IPS-18a (cell line): ENCODE data around the gene SLC4A1.

Source experiments
- H3K27ac ChIP-seq: one replicate; pipeline ENCODE4 v1.5.1; 2013; ENCODE audit warnings: low read length
- H3K27me3 ChIP-seq: one replicate; pipeline ENCODE4 v1.6.1; 2013; ENCODE audit warnings: mild to moderate bottlenecking, low read length; ENCODE audit not compliant: control insufficient read depth, insufficient read depth
- H3K36me3 ChIP-seq: one replicate; pipeline ENCODE4 v1.6.1; 2013; ENCODE audit warnings: low read depth, low read length; ENCODE audit not compliant: control insufficient read depth
- H3K4me1 ChIP-seq: one replicate; pipeline ENCODE4 v1.6.1; 2013; ENCODE audit warnings: low read depth, low read length; ENCODE audit not compliant: control insufficient read depth
- H3K4me3 ChIP-seq: one replicate; pipeline ENCODE4 v1.5.1; 2013; ENCODE audit warnings: low read length
- H3K9ac ChIP-seq: one replicate; pipeline ENCODE4 v1.6.1; 2013; ENCODE audit warnings: mild to moderate bottlenecking, low read length, moderate library complexity
- H3K9me3 ChIP-seq: one replicate; pipeline ENCODE4 v1.6.1; 2013; ENCODE audit warnings: low read depth, low read length; ENCODE audit not compliant: control insufficient read depth

Gene SLC4A1

GRCh38 chr17:44266402-44267164, 1.4 kb downstream of the SLC4A1 start:
- Histone ChIP-seq H3K27ac (no peak overlapping the region), H3K4me1 (no peaks in the 10 kb centered on the region), H3K9me3 (no peaks in the 10 kb centered on the region), H3K4me3 (no peak overlapping the region), H3K9ac (no peak overlapping the region), H3K27me3 (no peaks in the 10 kb centered on the region), H3K36me3 (no peaks in the 10 kb centered on the region)

- Histone ChIP-seq H3K36me3 (no peaks in the 10 kb centered on the region), H3K4me3 (no peak overlapping the region), H3K27me3 (no peaks in the 10 kb centered on the region), H3K9me3 (no peaks in the 10 kb centered on the region), H3K9ac (no peak overlapping the region), H3K4me1 (no peaks in the 10 kb centered on the region), H3K27ac (no peak overlapping the region)
These were observed 4.5 kb downstream of the SLC4A1 start for GRCh38 chr17:44263345-44263902.

DNA sequence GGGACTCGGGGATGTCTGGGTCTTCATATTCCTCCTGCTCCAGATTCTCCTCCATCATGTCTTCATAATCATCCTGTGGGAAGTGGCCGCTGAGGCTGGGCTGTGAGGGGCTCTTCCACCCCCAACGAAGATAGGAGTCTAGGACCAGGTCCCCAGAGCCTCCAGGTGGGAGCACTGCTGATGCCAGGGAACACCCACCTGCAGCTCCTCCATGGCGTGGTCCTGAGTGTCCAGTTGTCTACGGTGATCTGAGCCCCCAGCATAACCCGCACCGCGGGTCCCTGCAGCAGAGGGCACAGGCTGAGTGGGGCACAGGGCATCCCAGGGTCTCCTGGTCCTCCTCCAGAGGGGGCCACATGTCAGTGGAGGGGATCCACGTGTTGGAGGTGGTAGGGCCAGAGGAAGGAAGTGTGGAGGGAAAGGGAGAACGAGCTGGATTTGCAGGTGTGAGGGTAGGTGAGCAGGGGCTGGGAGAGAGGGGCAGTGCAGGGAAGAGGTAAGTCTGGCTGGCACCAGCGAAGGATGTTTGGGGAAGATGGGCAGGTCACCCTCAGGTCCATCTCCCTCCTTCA, 5.2 kb downstream of the SLC4A1 start:
- Histone ChIP-seq H3K9ac (no peak overlapping the region), H3K9me3 (no peaks in the 10 kb centered on the region), H3K4me1 (no peaks in the 10 kb centered on the region), H3K27me3 (no peaks in the 10 kb centered on the region), H3K27ac (no peak overlapping the region), H3K36me3 (no peaks in the 10 kb centered on the region), H3K4me3 (no peak overlapping the region)

DNA sequence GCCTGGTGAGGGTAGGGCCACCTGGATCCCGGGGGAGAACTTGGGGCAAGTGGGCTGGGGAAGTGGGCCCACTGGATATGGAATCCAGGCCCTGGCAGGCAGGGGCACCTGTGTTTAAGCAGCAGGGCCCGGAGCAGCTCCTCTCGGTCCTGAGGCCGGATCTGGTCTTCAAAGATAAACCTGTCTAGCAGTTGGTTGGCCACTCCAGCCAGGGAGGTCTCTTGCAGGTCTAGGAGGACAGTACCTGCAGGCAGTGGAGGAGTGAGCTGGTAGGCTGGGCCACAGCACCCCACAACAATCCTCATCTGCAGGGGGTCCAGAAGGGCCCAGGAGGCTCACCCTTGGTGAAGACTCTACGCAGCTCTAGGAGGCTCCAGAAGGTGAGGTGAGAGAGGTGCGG, 7.6 kb downstream of the SLC4A1 start:
- no peaks in the 10 kb centered on the region for H3K27me3 ChIP-seq

DNA sequence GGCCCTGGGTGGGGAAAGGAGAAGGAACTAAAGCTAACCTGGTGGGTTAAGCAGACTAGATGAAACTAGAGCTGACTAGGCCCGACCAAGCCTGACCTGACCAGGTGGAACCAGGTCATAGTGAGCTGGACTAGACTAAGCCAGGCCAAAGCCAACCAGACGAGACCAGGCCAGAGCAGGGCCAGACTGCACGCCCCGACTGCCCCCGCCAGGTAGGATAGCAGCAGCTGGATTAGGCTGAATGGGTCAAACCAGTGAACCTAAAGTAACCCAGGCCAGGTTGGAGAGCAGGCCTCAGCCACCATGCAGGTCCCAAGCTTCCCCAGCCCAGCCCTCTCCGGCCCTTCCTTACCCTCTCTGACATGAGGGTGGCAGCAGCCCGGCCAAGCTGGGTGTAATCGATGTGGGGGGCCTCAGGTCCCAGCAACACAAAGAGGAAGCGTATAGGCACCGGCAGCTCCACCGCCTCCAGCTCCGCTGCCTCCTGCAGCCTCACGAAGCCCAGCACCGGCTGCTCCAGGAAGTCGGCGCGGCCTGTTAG, 9.1 kb downstream of the SLC4A1 start:
- H3K9ac ChIP-seq = no peak overlapping the region
- H3K4me1 ChIP-seq = no peaks in the 10 kb centered on the region
- no peaks in the 10 kb centered on the region for H3K9me3 ChIP-seq
- H3K27ac ChIP-seq = no peak overlapping the region
- H3K27me3 ChIP-seq = no peaks in the 10 kb centered on the region
- no peaks in the 10 kb centered on the region for H3K36me3 ChIP-seq
- no peak overlapping the region for H3K4me3 ChIP-seq

More for the DNA sequence above, 7.6 kb downstream of the SLC4A1 start:
- Histone ChIP-seq H3K4me1 (no peaks in the 10 kb centered on the region), H3K27ac (no peak overlapping the region), H3K4me3 (no peak overlapping the region), H3K36me3 (no peaks in the 10 kb centered on the region), H3K9me3 (no peaks in the 10 kb centered on the region), H3K9ac (no peak overlapping the region)

GRCh38 chr17:44257815-44258760, 9.8 kb downstream of the SLC4A1 start:
- Histone ChIP-seq H3K27me3 (no peaks in the 10 kb centered on the region), H3K4me1 (no peaks in the 10 kb centered on the region), H3K36me3 (no peaks in the 10 kb centered on the region), H3K9me3 (no peaks in the 10 kb centered on the region), H3K9ac (no peak overlapping the region), H3K27ac (no peak overlapping the region), H3K4me3 (no peak overlapping the region)

GRCh38 chr17:44256671-44257070, 11.3 kb downstream of the SLC4A1 start:
- H3K36me3 ChIP-seq = no peaks in the 10 kb centered on the region
- H3K27me3 ChIP-seq = no peaks in the 10 kb centered on the region
- H3K4me3 ChIP-seq = no peak overlapping the region

GRCh38 chr17:44255915-44256314, 12.0 kb downstream of the SLC4A1 start:
- Histone ChIP-seq H3K36me3 (no peaks in the 10 kb centered on the region), H3K9me3 (no peaks in the 10 kb centered on the region), H3K4me1 (no peaks in the 10 kb centered on the region), H3K27me3 (no peaks in the 10 kb centered on the region), H3K9ac (no peak overlapping the region), H3K27ac (no peak overlapping the region), H3K4me3 (no peak overlapping the region)

More at GRCh38 chr17:44256671-44257070, 11.3 kb downstream of the SLC4A1 start:
- H3K27ac ChIP-seq = no peak overlapping the region
- H3K9me3 ChIP-seq = no peaks in the 10 kb centered on the region
- no peak overlapping the region for H3K9ac ChIP-seq
- no peaks in the 10 kb centered on the region for H3K4me1 ChIP-seq

DNA sequence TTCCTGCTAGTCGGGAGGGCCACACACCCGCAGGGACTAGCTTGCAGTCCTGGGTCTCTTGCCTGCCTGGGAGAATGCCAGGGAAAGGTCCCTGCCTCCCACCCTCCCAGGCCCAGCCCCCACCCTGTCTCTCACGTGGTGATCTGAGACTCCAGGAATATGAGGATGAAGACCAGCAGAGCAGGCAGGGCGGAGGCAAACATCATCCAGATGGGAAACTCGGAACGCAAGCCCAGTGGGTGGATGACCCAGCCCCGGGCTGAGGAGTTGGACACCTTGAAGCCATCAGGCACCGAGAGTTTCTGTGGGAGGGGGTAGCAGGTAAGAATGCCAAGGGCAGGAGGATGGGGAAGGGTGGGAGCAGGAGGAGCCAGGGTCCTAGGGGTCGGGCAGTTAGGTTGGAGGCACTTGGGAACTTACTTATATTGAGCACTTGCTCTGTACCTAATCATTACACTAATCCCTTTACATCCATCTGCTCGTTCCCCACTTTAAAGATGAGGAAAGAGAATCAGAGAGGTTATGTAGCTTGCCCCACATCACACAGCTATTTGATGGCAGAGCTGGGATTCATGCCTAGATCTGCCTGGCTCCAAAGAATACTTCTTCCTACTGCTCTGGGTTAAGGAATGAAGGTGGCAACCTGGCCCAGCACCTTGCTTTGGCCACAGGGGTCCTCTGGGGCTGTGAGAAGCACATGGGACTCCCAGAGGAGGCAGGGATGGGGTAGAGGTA, 13.4 kb downstream of the SLC4A1 start:
- H3K9me3 ChIP-seq = no peaks in the 10 kb centered on the region
- H3K9ac ChIP-seq = no peak overlapping the region
- H3K27ac ChIP-seq = no peak overlapping the region
- H3K36me3 ChIP-seq = no peaks in the 10 kb centered on the region
- no peaks in the 10 kb centered on the region for H3K27me3 ChIP-seq
- no peaks in the 10 kb centered on the region for H3K4me1 ChIP-seq
- no peak overlapping the region for H3K4me3 ChIP-seq

GRCh38 chr17:44253006-44253405, 14.9 kb downstream of the SLC4A1 start:
- H3K9ac ChIP-seq = no peak overlapping the region
- no peak overlapping the region for H3K27ac ChIP-seq
- H3K36me3 ChIP-seq = no peaks in the 10 kb centered on the region
- H3K4me3 ChIP-seq = no peak overlapping the region
- no peaks in the 10 kb centered on the region for H3K27me3 ChIP-seq
- no peaks in the 10 kb centered on the region for H3K4me1 ChIP-seq
- H3K9me3 ChIP-seq = no peaks in the 10 kb centered on the region
